ENCODE results near the gene PDZD4.

- no peak for TF ChIP-seq CTCF (IDR thresholded peaks at IDR 0.05; ENCODE audit: low read length)
- TF ChIP-seq EZH2 (IDR thresholded peaks at IDR 0.05; ENCODE audit: borderline replicate concordance, low read length) = no peak
Observed at GRCh38 chrX:153813161-153813560, 17.2 kb downstream of the PDZD4 start.
